Measurements from ENCODE around the gene DISP2. TPM values are rescaled to one million over a fixed set of nuclear protein-coding genes. Genes with fewer than 3 reads are reported as not detected.

Gene DISP2
- total and polyA plus RNA-seq, 4 donors: under 0.01 to 0.23 (median under 0.01) TPM; not detected in 1

DNA sequence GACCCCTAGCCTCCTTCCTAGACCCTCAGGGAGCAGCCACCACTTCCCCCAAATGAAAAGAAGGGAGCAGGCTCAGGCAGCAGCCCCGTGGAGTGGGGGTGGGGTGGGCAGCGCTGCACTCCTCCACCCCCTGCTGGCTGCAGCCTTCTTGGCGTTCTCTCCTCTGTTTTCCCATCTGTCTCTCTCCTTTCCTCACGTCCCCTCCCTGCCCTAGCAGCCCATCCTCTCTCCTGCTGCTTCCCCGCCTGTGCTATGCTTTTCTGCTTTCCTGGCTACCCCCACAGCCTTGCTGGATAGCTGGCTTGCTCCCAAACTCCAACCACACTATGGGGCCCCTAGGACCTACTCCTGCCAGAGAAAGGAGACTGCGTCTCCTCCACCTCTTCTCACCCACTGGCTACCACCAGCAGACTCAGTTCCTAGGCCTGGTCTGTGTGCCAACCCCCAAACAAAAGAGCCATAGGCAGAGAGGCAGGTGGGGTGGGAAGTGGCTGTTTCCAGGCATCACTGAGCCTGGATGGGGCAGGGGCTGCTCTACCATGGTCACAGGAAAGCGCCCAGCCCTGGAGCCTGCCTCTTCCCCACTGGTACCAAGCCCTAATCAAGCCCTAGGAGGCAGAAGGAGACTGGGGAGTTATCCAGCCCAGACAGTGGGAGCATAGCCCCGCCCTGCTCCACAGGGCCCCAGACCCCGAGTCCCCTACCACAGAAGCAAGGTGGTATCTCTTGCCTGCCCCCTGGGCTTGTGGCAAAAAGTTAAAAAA, 3.4 kb upstream of the DISP2 start:
- peaks cover 9 to 31% (median 24%) of the 10 kb centered on the region in 4 donors for H3K4me1 ChIP-seq (ENCODE audit: control insufficient read depth in 4 of 4, insufficient read depth in 4 of 4, low read length in 3 of 4)
- H3K9me3 ChIP-seq (ENCODE audit: control insufficient read depth in 4 of 4, low read length in 3 of 4): no peaks in the 10 kb centered on the region
- no peak for TF ChIP-seq HNF4G (IDR thresholded peaks at IDR 0.05)
- no peak for TF ChIP-seq EGR1 (IDR thresholded peaks at IDR 0.05; ENCODE audit: low read depth in 2 of 2)
- TF ChIP-seq, protein P1, sequence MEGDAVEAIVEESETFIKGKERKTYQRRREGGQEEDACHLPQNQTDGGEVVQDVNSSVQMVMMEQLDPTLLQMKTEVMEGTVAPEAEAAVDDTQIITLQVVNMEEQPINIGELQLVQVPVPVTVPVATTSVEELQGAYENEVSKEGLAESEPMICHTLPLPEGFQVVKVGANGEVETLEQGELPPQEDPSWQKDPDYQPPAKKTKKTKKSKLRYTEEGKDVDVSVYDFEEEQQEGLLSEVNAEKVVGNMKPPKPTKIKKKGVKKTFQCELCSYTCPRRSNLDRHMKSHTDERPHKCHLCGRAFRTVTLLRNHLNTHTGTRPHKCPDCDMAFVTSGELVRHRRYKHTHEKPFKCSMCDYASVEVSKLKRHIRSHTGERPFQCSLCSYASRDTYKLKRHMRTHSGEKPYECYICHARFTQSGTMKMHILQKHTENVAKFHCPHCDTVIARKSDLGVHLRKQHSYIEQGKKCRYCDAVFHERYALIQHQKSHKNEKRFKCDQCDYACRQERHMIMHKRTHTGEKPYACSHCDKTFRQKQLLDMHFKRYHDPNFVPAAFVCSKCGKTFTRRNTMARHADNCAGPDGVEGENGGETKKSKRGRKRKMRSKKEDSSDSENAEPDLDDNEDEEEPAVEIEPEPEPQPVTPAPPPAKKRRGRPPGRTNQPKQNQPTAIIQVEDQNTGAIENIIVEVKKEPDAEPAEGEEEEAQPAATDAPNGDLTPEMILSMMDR (IDR thresholded peaks at IDR 0.05; ENCODE audit: low read depth, low read length, missing input control): peak; percentile 5
- no peak for TF ChIP-seq RAD21 (IDR thresholded peaks at IDR 0.05)
- TF ChIP-seq, protein P2, sequence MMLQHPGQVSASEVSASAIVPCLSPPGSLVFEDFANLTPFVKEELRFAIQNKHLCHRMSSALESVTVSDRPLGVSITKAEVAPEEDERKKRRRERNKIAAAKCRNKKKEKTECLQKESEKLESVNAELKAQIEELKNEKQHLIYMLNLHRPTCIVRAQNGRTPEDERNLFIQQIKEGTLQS (IDR thresholded peaks at IDR 0.05): no peak
- TF ChIP-seq FOXA1 (IDR thresholded peaks at IDR 0.05): no peak
- no peaks in the 10 kb centered on the region for H3K36me3 ChIP-seq (ENCODE audit: control insufficient read depth in 4 of 4, insufficient read depth in 3 of 4, low read depth in 1 of 4, low read length in 3 of 4)
- no peak for DNase-seq (ENCODE audit: low spot score)
- H3K4me3 ChIP-seq (ENCODE audit: low read depth in 1 of 3, low read length in 3 of 3): no peak overlapping the region
- H3K9ac ChIP-seq (ENCODE audit: low read depth in 1 of 2, low read length in 2 of 2): no peak overlapping the region
- no peaks in the 10 kb centered on the region for H3K27me3 ChIP-seq (ENCODE audit: control insufficient read depth in 4 of 4, insufficient read depth in 4 of 4, low read length in 3 of 4)
- 60% methylated on average over 9 of the region's 9 CpGs for WGBS
- no peak overlapping the region for H3K27ac ChIP-seq (ENCODE audit: low read depth in 1 of 2, low read length in 2 of 2)

DNA sequence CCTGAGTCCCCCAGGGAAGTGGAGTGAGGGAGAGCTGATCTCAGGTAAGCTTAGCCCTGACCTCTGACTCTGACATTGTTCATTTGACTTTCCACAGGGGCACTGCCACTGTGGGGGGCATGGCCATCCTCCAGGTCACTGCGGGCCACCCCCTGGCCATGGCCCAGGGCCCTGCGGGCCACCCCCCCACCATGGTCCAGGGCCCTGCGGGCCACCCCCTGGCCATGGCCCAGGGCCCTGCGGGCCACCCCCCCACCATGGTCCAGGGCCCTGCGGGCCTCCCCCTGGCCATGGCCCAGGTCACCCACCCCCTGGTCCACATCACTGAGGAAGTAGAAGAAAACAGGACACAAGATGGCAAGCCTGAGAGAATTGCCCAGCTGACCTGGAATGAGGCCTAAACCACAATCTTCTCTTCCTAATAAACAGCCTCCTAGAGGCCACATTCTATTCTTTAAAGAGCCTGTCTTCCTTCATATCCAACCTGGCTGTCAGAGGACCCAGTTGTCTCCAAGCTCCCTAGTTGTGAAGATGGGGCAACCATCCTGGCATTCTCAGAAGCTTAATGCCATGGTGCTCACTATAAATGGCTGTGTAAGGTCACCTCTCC, 1.9 kb upstream of the DISP2 start:
- no peak overlapping the region for H3K9ac ChIP-seq (ENCODE audit: low read depth in 1 of 2, low read length in 2 of 2)
- no peak for TF ChIP-seq SP1 (IDR thresholded peaks at IDR 0.05)
- TF ChIP-seq RAD21 (IDR thresholded peaks at IDR 0.05): no peak
- TF ChIP-seq HNF4A (conservative IDR thresholded peaks at IDR 0.05): no peak
- TF ChIP-seq NR2F2 (IDR thresholded peaks at IDR 0.05): no peak
- no peak for TF ChIP-seq RXRA (IDR thresholded peaks at IDR 0.05)
- no peak for TF ChIP-seq TAF1 (conservative IDR thresholded peaks at IDR 0.05)
- TF ChIP-seq, protein P2 (IDR thresholded peaks at IDR 0.05): no peak
- TF ChIP-seq, protein P3, sequence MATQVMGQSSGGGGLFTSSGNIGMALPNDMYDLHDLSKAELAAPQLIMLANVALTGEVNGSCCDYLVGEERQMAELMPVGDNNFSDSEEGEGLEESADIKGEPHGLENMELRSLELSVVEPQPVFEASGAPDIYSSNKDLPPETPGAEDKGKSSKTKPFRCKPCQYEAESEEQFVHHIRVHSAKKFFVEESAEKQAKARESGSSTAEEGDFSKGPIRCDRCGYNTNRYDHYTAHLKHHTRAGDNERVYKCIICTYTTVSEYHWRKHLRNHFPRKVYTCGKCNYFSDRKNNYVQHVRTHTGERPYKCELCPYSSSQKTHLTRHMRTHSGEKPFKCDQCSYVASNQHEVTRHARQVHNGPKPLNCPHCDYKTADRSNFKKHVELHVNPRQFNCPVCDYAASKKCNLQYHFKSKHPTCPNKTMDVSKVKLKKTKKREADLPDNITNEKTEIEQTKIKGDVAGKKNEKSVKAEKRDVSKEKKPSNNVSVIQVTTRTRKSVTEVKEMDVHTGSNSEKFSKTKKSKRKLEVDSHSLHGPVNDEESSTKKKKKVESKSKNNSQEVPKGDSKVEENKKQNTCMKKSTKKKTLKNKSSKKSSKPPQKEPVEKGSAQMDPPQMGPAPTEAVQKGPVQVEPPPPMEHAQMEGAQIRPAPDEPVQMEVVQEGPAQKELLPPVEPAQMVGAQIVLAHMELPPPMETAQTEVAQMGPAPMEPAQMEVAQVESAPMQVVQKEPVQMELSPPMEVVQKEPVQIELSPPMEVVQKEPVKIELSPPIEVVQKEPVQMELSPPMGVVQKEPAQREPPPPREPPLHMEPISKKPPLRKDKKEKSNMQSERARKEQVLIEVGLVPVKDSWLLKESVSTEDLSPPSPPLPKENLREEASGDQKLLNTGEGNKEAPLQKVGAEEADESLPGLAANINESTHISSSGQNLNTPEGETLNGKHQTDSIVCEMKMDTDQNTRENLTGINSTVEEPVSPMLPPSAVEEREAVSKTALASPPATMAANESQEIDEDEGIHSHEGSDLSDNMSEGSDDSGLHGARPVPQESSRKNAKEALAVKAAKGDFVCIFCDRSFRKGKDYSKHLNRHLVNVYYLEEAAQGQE (IDR thresholded peaks at IDR 0.05): no peak
- TF ChIP-seq, protein P1 (IDR thresholded peaks at IDR 0.05; ENCODE audit: low read depth, low read length, missing input control): no peak
- no peak for TF ChIP-seq JUND (IDR thresholded peaks at IDR 0.05)
- TF ChIP-seq, protein P4, sequence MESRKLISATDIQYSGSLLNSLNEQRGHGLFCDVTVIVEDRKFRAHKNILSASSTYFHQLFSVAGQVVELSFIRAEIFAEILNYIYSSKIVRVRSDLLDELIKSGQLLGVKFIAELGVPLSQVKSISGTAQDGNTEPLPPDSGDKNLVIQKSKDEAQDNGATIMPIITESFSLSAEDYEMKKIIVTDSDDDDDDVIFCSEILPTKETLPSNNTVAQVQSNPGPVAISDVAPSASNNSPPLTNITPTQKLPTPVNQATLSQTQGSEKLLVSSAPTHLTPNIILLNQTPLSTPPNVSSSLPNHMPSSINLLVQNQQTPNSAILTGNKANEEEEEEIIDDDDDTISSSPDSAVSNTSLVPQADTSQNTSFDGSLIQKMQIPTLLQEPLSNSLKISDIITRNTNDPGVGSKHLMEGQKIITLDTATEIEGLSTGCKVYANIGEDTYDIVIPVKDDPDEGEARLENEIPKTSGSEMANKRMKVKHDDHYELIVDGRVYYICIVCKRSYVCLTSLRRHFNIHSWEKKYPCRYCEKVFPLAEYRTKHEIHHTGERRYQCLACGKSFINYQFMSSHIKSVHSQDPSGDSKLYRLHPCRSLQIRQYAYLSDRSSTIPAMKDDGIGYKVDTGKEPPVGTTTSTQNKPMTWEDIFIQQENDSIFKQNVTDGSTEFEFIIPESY (IDR thresholded peaks at IDR 0.05): no peak
- TF ChIP-seq HNF4G (IDR thresholded peaks at IDR 0.05): no peak
- no peak for TF ChIP-seq YY1 (IDR thresholded peaks at IDR 0.05)
- no peak for TF ChIP-seq GABPA (IDR thresholded peaks at IDR 0.05 in 1 of 2, conservative IDR thresholded peaks at IDR 0.05 in 1 of 2)
- no peak for TF ChIP-seq EGR1 (IDR thresholded peaks at IDR 0.05; ENCODE audit: low read depth in 2 of 2)
- no peak for TF ChIP-seq FOXA1 (IDR thresholded peaks at IDR 0.05)
- TF ChIP-seq, protein P5, sequence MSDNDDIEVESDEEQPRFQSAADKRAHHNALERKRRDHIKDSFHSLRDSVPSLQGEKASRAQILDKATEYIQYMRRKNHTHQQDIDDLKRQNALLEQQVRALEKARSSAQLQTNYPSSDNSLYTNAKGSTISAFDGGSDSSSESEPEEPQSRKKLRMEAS (IDR thresholded peaks at IDR 0.05): no peak
- TF ChIP-seq FOXA2 (IDR thresholded peaks at IDR 0.05): no peak
- WGBS: 91% methylated on average over 5 of the region's 5 CpGs

More for the DNA sequence above, 1.9 kb upstream of the DISP2 start:
- H3K9me3 ChIP-seq (ENCODE audit: control insufficient read depth in 4 of 4, low read length in 3 of 4): no peaks in the 10 kb centered on the region
- no peaks in the 10 kb centered on the region for H3K36me3 ChIP-seq (ENCODE audit: control insufficient read depth in 4 of 4, insufficient read depth in 3 of 4, low read depth in 1 of 4, low read length in 3 of 4)
- H3K27ac ChIP-seq (ENCODE audit: low read depth in 1 of 2, low read length in 2 of 2): no peak overlapping the region
- DNase-seq (ENCODE audit: low spot score): no peak
- no peaks in the 10 kb centered on the region for H3K27me3 ChIP-seq (ENCODE audit: control insufficient read depth in 4 of 4, insufficient read depth in 4 of 4, low read length in 3 of 4)
- no peak overlapping the region for H3K4me3 ChIP-seq (ENCODE audit: low read depth in 1 of 3, low read length in 3 of 3)
- H3K4me1 ChIP-seq (ENCODE audit: control insufficient read depth in 4 of 4, insufficient read depth in 4 of 4, low read length in 3 of 4): peaks cover 9 to 31% (median 24%) of the 10 kb centered on the region in 4 donors

Measured in liver (tissue), 9 donors.